Transverse colon (tissue), 4 donors: ENCODE measurements around the gene CBARP.

Experiments used
- CTCF ChIP-seq, 5 experiments: fragments of 200-600 bp in 3 of 5; fragments of 450-650 bp in 2 of 5; sonication (generic) in 3 of 5; IDR thresholded peaks; 1 replicate in 2 of 5; 2 replicates in 3 of 5; pipeline ENCODE4 v1.5.1; 2016 to 2017; ENCODE audit warnings: antibody characterized with exemption in 5 of 5, inconsistent platforms in 3 of 5, mild to moderate bottlenecking in 2 of 5, moderate library complexity in 1 of 5
- EP300 ChIP-seq: sonication (generic); formaldehyde crosslinking; IDR thresholded peaks from one replicate; pipeline ENCODE4 v1.6.1; 2017; ENCODE audit warnings: antibody characterized with exemption, low read depth
- POLR2A ChIP-seq: fragments of 450-650 bp; IDR thresholded peaks from one replicate; pipeline ENCODE4 v1.6.1; 2016; ENCODE audit warnings: antibody characterized with exemption, mild to moderate bottlenecking, moderate library complexity
- POLR2AphosphoS5 ChIP-seq, 3 donors: sonication (generic); formaldehyde crosslinking; IDR thresholded peaks; one replicate each; pipeline ENCODE4 v1.6.1; 2016; ENCODE audit warnings: antibody characterized with exemption in 3 of 3

DNA sequence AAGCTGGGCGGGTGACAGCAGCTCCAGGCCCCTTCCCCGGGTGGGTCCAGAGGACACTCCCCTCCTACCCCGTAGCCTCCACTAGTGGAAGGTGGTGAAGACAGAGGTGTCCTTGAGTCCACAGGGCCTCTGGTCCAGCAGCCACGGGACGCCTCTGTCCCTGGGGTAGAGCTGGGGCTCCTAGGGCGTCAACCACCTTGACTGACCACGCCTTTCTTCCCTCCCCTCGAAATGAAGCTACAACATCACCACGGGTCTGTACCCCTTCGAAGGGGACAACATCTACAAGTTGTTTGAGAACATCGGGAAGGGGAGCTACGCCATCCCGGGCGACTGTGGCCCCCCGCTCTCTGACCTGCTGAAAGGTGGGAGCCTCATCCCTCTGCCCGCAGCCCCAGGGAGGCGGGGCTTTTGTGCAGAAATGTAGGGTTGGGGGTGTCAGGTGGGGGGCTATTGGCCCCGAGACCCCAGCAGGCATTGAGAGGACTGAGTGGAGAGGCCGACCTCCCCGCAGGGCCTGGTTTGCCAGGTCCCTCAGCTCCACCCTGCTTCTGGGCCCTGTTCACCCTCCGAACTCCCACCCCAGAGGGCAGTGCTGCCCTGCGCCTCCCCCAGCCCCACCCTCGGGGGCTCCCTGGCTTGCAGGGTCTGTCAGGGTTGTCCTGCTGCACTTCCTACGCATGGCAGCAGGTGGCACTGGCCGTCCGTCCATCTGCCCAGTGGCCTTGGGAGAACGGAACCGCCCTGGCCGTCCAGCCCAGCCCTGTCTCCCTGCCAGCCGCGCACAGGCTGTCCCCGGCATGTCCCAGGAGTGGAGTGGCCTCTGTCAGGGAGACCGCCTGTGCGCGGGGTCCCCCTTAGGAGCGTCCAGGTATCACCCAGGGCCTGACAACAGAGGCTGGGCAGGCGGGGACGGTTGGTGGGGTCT is 16.6 kb downstream of the CBARP start:
- TF ChIP-seq CTCF (IDR thresholded peaks at IDR 0.05), result peak; percentile 54 to 73 (median 67)
- TF ChIP-seq POLR2AphosphoS5 (IDR thresholded peaks at IDR 0.05), result no peak
- TF ChIP-seq EP300, result no peak
- no peak for TF ChIP-seq POLR2A
